ENCODE measurements around the gene SUOX. TPM values are rescaled to one million over a fixed set of nuclear protein-coding genes. Genes with fewer than 3 reads are reported as not detected.

SUOX gene
- total RNA-seq, 1 donor from 2014 or later = 12.9 TPM

- TF ChIP-seq, protein P1, sequence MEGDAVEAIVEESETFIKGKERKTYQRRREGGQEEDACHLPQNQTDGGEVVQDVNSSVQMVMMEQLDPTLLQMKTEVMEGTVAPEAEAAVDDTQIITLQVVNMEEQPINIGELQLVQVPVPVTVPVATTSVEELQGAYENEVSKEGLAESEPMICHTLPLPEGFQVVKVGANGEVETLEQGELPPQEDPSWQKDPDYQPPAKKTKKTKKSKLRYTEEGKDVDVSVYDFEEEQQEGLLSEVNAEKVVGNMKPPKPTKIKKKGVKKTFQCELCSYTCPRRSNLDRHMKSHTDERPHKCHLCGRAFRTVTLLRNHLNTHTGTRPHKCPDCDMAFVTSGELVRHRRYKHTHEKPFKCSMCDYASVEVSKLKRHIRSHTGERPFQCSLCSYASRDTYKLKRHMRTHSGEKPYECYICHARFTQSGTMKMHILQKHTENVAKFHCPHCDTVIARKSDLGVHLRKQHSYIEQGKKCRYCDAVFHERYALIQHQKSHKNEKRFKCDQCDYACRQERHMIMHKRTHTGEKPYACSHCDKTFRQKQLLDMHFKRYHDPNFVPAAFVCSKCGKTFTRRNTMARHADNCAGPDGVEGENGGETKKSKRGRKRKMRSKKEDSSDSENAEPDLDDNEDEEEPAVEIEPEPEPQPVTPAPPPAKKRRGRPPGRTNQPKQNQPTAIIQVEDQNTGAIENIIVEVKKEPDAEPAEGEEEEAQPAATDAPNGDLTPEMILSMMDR (conservative IDR thresholded peaks at IDR 0.05; ENCODE audit: low read depth, low read length) = no peak
- no peak for DNase-seq (ENCODE audit: low read depth)
- peak within 1 kb of the TSS; percentile 64 for H3K4me3 ChIP-seq (ENCODE audit: low read depth, low read length)
These were observed 31.1 kb upstream of the SUOX start, which contains the start of gene PMEL for GRCh38 chr12:55965941-55966407. Gene PMEL, minus strand, starts transcription at chr12:55966042. Its CDS starts 31 bp downstream, at chr12:55966011.

GRCh38 chr12:55966408-55967281 is 30.4 kb upstream of the SUOX start, which contains the start of gene CDK2:
Gene CDK2, plus strand, starts transcription at chr12:55966830. Its CDS starts 179 bp downstream, at chr12:55967009.
- H3K4me3 ChIP-seq (ENCODE audit: low read depth, low read length) = peak within 1 kb of the TSS; percentile 64
- TF ChIP-seq, protein P1 (conservative IDR thresholded peaks at IDR 0.05; ENCODE audit: low read depth, low read length) = no peak
- DNase-seq (ENCODE audit: low read depth) = no peak

GRCh38 chr12:55969356-55969755 is 27.7 kb upstream of the SUOX start:
- TF ChIP-seq, protein P1 (conservative IDR thresholded peaks at IDR 0.05; ENCODE audit: low read depth, low read length) = no peak
- no peak overlapping the region for H3K4me3 ChIP-seq (ENCODE audit: low read depth, low read length)
- no peak for DNase-seq (ENCODE audit: low read depth)

- H3K4me3 ChIP-seq (ENCODE audit: low read depth, low read length) = no peak overlapping the region
- no peak for DNase-seq (ENCODE audit: low read depth)
- TF ChIP-seq, protein P1 (conservative IDR thresholded peaks at IDR 0.05; ENCODE audit: low read depth, low read length) = no peak
These were observed 26.3 kb upstream of the SUOX start for GRCh38 chr12:55970775-55971174.

DNA sequence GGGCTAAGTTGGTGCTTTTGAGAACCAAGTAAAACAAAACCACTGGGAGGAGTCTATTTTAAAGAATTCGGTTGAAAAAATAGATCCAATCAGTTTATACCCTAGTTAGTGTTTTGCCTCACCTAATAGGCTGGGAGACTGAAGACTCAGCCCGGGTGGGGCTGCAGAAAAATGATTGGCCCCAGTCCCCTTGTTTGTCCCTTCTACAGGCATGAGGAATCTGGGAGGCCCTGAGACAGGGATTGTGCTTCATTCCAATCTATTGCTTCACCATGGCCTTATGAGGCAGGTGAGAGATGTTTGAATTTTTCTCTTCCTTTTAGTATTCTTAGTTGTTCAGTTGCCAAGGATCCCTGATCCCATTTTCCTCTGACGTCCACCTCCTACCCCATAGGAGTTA is 25.0 kb upstream of the SUOX start:
- TF ChIP-seq, protein P1 (conservative IDR thresholded peaks at IDR 0.05; ENCODE audit: low read depth, low read length) = no peak
- H3K4me3 ChIP-seq (ENCODE audit: low read depth, low read length) = no peak overlapping the region
- DNase-seq (ENCODE audit: low read depth) = no peak

- TF ChIP-seq, protein P1 (conservative IDR thresholded peaks at IDR 0.05; ENCODE audit: low read depth, low read length) = no peak
- H3K4me3 ChIP-seq (ENCODE audit: low read depth, low read length) = peak overlapping the region; percentile 59
- no peak for DNase-seq (ENCODE audit: low read depth)
These were observed 24.6 kb upstream of the SUOX start for GRCh38 chr12:55972456-55972855.

All from epithelial cell of proximal tubule (primary cell).